H9 (cell line): ENCODE measurements around the gene TCF7L1. TPM values are rescaled to one million over a fixed set of nuclear protein-coding genes. Genes with fewer than 3 reads are reported as not detected.

Source experiments
- DNase-seq: peaks from one replicate; pipeline ENCODE4 v3.0.0-alpha.2; 2017
- H2AFZ ChIP-seq: one replicate; pipeline ENCODE4 v1.6.1; 2013; ENCODE audit warnings: mild to moderate bottlenecking, low read length, control low read depth, moderate library complexity
- H2AK5ac ChIP-seq: 2 replicates; pipeline ENCODE4 v1.6.1; 2013; ENCODE audit warnings: low read length, control low read depth, mixed read lengths; ENCODE audit not compliant: insufficient read length
- H2BK120ac ChIP-seq: one replicate; pipeline ENCODE4 v1.6.1; 2013; ENCODE audit warnings: low read depth, mild to moderate bottlenecking, low read length, control low read depth, inconsistent platforms; ENCODE audit not compliant: poor library complexity, severe bottlenecking
- H2BK12ac ChIP-seq: 2 replicates; pipeline ENCODE4 v1.6.1; 2013; ENCODE audit warnings: low read length, control low read depth, mixed read lengths, low read depth; ENCODE audit not compliant: insufficient read length
- H2BK15ac ChIP-seq: 2 replicates; pipeline ENCODE4 v1.6.1; 2013; ENCODE audit warnings: low read depth, low read length, control low read depth
- H2BK20ac ChIP-seq: one replicate; pipeline ENCODE4 v1.6.1; 2013; ENCODE audit warnings: low read depth, mild to moderate bottlenecking, low read length, control low read depth, inconsistent platforms; ENCODE audit not compliant: poor library complexity, severe bottlenecking
- H2BK5ac ChIP-seq: 2 replicates; pipeline ENCODE4 v1.6.1; 2013; ENCODE audit warnings: low read length, control low read depth, mixed read lengths; ENCODE audit not compliant: insufficient read length
- H3K14ac ChIP-seq: 2 replicates; pipeline ENCODE4 v1.6.1; 2013; ENCODE audit warnings: low read length, control low read depth; ENCODE audit not compliant: insufficient read depth
- H3K18ac ChIP-seq: 2 replicates; pipeline ENCODE4 v1.6.1; 2013; ENCODE audit warnings: low read depth, mild to moderate bottlenecking, mixed read lengths, low read length, control low read depth; ENCODE audit not compliant: insufficient read length
- H3K23ac ChIP-seq: 2 replicates; pipeline ENCODE4 v1.6.1; 2013; ENCODE audit warnings: low read length, control low read depth, mixed read lengths, low read depth; ENCODE audit not compliant: insufficient read length
- H3K23me2 ChIP-seq: 2 replicates; pipeline ENCODE4 v1.6.1; 2013; ENCODE audit warnings: low read depth, mild to moderate bottlenecking, mixed read lengths, low read length, control low read depth; ENCODE audit not compliant: insufficient read length, poor library complexity, severe bottlenecking
- H3K27ac ChIP-seq: 2 replicates; pipeline ENCODE4 v1.5.1; 2013; ENCODE audit warnings: low read length, control low read depth, mixed read lengths, low read depth; ENCODE audit not compliant: insufficient read length
- H3K27me3 ChIP-seq: 2 replicates; pipeline ENCODE4 v1.6.1; 2013; ENCODE audit warnings: low read length, control low read depth, inconsistent platforms; ENCODE audit not compliant: insufficient read depth
- H3K4ac ChIP-seq: 2 replicates; pipeline ENCODE4 v1.6.1; 2013; ENCODE audit warnings: low read depth, mild to moderate bottlenecking, control low read depth, inconsistent platforms, low read length, moderate library complexity
- H3K4me1 ChIP-seq: 2 replicates; pipeline ENCODE4 v1.6.1; 2013; ENCODE audit warnings: low read length, control low read depth, inconsistent platforms; ENCODE audit not compliant: insufficient read depth
- H3K4me2 ChIP-seq: 2 replicates; pipeline ENCODE4 v1.6.1; 2013; ENCODE audit warnings: low read length, control low read depth, mixed read lengths; ENCODE audit not compliant: insufficient read length, insufficient read depth
- H3K56ac ChIP-seq: 2 replicates; pipeline ENCODE4 v1.6.1; 2013; ENCODE audit warnings: low read depth, mild to moderate bottlenecking, mixed read lengths, low read length, control low read depth; ENCODE audit not compliant: insufficient read length
- H3K79me1 ChIP-seq: 2 replicates; pipeline ENCODE4 v1.6.1; 2013; ENCODE audit warnings: low read depth, mild to moderate bottlenecking, moderate library complexity, low read length, control low read depth, inconsistent platforms; ENCODE audit not compliant: insufficient read depth, poor library complexity, severe bottlenecking
- H3K79me2 ChIP-seq: 2 replicates; pipeline ENCODE4 v1.6.1; 2013; ENCODE audit warnings: low read length, control low read depth, inconsistent platforms; ENCODE audit not compliant: insufficient read depth
- H3K9ac ChIP-seq: 2 replicates; pipeline ENCODE4 v1.6.1; 2013; ENCODE audit warnings: low read length, control low read depth, mixed read lengths; ENCODE audit not compliant: insufficient read length; ENCODE audit errors: extremely low read depth
- H3K9me3 ChIP-seq: one replicate; pipeline ENCODE4 v1.6.1; 2013; ENCODE audit warnings: low read depth, low read length, inconsistent platforms; ENCODE audit not compliant: control insufficient read depth
- H3T11ph ChIP-seq: one replicate; pipeline ENCODE4 v1.6.1; 2013; ENCODE audit warnings: mild to moderate bottlenecking, low read length, control low read depth, inconsistent platforms
- H4K20me1 ChIP-seq: one replicate; pipeline ENCODE4 v1.6.1; 2013; ENCODE audit not compliant: control insufficient read depth, insufficient read length, insufficient read depth
- H4K5ac ChIP-seq: 2 replicates; pipeline ENCODE4 v1.6.1; 2013; ENCODE audit warnings: low read depth, mild to moderate bottlenecking, mixed read lengths, low read length, control low read depth; ENCODE audit not compliant: insufficient read length
- H4K8ac ChIP-seq: replicated peaks from 2 replicates; pipeline ENCODE4 v1.6.1; 2013; ENCODE audit warnings: low read length, control low read depth, mixed read lengths, low read depth; ENCODE audit not compliant: insufficient read length
- H4K91ac ChIP-seq: 2 replicates; pipeline ENCODE4 v1.6.1; 2013; ENCODE audit warnings: low read depth, mild to moderate bottlenecking, moderate library complexity, mixed read lengths, low read length, control low read depth; ENCODE audit not compliant: insufficient read length
- H3K27ac Mint-ChIP-seq, 3 experiments: 2 replicates in 2 of 3; 3 replicates in 1 of 3; pipeline ENCODE4 v1.8.0; 2020 to 2021; ENCODE audit warnings: mixed read lengths in 3 of 3, mild to moderate bottlenecking in 1 of 3, moderate library complexity in 1 of 3
- H3K27me3 Mint-ChIP-seq: 2 replicates; pipeline ENCODE4 v1.8.0; 2021; ENCODE audit warnings: low read depth, mild to moderate bottlenecking, moderate library complexity, mixed read lengths
- H3K36me3 Mint-ChIP-seq, 3 experiments: 2 replicates in 2 of 3; 3 replicates in 1 of 3; pipeline ENCODE4 v1.8.0; 2020 to 2021; ENCODE audit warnings: low read depth in 3 of 3, mixed read lengths in 3 of 3; ENCODE audit not compliant: insufficient read depth in 1 of 3
- H3K4me1 Mint-ChIP-seq, 2 experiments: 2 replicates each; pipeline ENCODE4 v1.8.0; 2020; ENCODE audit warnings: mixed read lengths in 2 of 2
- H3K4me3 Mint-ChIP-seq, 2 experiments: 2 replicates in 1 of 2; 3 replicates in 1 of 2; pipeline ENCODE4 v1.8.0; 2020 to 2021; ENCODE audit warnings: mild to moderate bottlenecking in 2 of 2, mixed read lengths in 2 of 2, moderate library complexity in 1 of 2
- H3K9me3 Mint-ChIP-seq, 2 experiments: 2 replicates in 1 of 2; 3 replicates in 1 of 2; pipeline ENCODE4 v1.8.0; 2020; ENCODE audit warnings: mild to moderate bottlenecking in 2 of 2, mixed read lengths in 2 of 2, moderate library complexity in 1 of 2
- WGBS: extraction: QIAGEN DNeasy Blood & Tissue Kit; methylation state at CpG from one replicate; pipeline ENCODE4 v1.1.7; 2013; ENCODE audit warnings: missing lambda C conversion rate, low lambda C conversion rate, mixed read lengths; ENCODE audit not compliant: insufficient read length; ENCODE audit errors: extremely low coverage; 5-methylcytosine and 5-hydroxymethylcytosine counted together
- total RNA-seq: library from RNA; stranded (reverse); gene quantifications from 2 replicates; pipeline ENCODE4 v1.2.1, GENCODE V29; 2021
- TF ChIP-seq, protein P1 (sequence below): fragments of 200-600 bp; sonication (generic); conservative IDR thresholded peaks from 3 replicates; pipeline ENCODE4 v1.8.0; 2021; ENCODE audit warnings: antibody characterized with exemption, mild to moderate bottlenecking

The TCF7L1 gene
- total RNA-seq, 1 experiment from 2014 or later = 112 TPM

GRCh38 chr2:85277416-85278158 lies 144.4 kb downstream of the TCF7L1 start:
- H3K27ac Mint-ChIP-seq = peak overlapping the region; percentile 55 to 91 (median 76); a peak in 3 of 7 replicates
- Histone ChIP-seq H3K27ac (no peak overlapping the region), H3K79me2 (no peaks in the 10 kb centered on the region)

More at GRCh38 chr2:85277416-85278158, 144.4 kb downstream of the TCF7L1 start:
- Histone ChIP-seq H3K23ac (no peak overlapping the region), H2AFZ (no peak overlapping the region), H2AK5ac (no peak overlapping the region), H3T11ph (no peak overlapping the region), H3K4me1 (peaks cover 4% of the 10 kb centered on the region; the same call in 1 of the 2 replicates), H3K14ac (no peak overlapping the region), H3K9me3 (no peaks in the 10 kb centered on the region), H3K79me1 (peaks cover 6% of the 10 kb centered on the region), H3K23me2 (no peaks in the 10 kb centered on the region), H2BK12ac (no peak overlapping the region), H4K20me1 (no peaks in the 10 kb centered on the region), H2BK120ac (no peak overlapping the region), H3K4me2 (no peak overlapping the region), H2BK15ac (no peak overlapping the region), H4K8ac (no peak overlapping the region), H4K5ac (no peak overlapping the region), H3K56ac (no peak overlapping the region), H3K18ac (no peak overlapping the region), H3K4ac (no peak overlapping the region), H2BK5ac (no peak overlapping the region), H4K91ac (no peak overlapping the region), H3K9ac (no peak overlapping the region), H2BK20ac (no peak overlapping the region), H3K27me3 (no peaks in the 10 kb centered on the region)
- H3K27me3 Mint-ChIP-seq = no peaks in the 10 kb centered on the region; the same call in 1 of the 2 replicates
- H3K4me3 Mint-ChIP-seq = no peak overlapping the region
- DNase-seq = no peak
- WGBS = no CpG with 5 or more reads among the region's 15 CpGs
- peaks cover 5 to 16% (median 14%) of the 10 kb centered on the region in 3 experiments; a peak in 6 of 7 replicates for H3K36me3 Mint-ChIP-seq
- H3K9me3 Mint-ChIP-seq = no peaks in the 10 kb centered on the region
- peaks cover 47 to 54% of the 10 kb centered on the region in 2 experiments for H3K4me1 Mint-ChIP-seq
- TF ChIP-seq, protein P1, sequence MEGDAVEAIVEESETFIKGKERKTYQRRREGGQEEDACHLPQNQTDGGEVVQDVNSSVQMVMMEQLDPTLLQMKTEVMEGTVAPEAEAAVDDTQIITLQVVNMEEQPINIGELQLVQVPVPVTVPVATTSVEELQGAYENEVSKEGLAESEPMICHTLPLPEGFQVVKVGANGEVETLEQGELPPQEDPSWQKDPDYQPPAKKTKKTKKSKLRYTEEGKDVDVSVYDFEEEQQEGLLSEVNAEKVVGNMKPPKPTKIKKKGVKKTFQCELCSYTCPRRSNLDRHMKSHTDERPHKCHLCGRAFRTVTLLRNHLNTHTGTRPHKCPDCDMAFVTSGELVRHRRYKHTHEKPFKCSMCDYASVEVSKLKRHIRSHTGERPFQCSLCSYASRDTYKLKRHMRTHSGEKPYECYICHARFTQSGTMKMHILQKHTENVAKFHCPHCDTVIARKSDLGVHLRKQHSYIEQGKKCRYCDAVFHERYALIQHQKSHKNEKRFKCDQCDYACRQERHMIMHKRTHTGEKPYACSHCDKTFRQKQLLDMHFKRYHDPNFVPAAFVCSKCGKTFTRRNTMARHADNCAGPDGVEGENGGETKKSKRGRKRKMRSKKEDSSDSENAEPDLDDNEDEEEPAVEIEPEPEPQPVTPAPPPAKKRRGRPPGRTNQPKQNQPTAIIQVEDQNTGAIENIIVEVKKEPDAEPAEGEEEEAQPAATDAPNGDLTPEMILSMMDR = no peak
